Measurements from ENCODE around the gene RPUSD3. TPM values are rescaled to one million over a fixed set of nuclear protein-coding genes. Genes with fewer than 3 reads are reported as not detected.

The RPUSD3 gene
- total RNA-seq, 1 experiment from 2014 or later: 31.3 TPM

DNA sequence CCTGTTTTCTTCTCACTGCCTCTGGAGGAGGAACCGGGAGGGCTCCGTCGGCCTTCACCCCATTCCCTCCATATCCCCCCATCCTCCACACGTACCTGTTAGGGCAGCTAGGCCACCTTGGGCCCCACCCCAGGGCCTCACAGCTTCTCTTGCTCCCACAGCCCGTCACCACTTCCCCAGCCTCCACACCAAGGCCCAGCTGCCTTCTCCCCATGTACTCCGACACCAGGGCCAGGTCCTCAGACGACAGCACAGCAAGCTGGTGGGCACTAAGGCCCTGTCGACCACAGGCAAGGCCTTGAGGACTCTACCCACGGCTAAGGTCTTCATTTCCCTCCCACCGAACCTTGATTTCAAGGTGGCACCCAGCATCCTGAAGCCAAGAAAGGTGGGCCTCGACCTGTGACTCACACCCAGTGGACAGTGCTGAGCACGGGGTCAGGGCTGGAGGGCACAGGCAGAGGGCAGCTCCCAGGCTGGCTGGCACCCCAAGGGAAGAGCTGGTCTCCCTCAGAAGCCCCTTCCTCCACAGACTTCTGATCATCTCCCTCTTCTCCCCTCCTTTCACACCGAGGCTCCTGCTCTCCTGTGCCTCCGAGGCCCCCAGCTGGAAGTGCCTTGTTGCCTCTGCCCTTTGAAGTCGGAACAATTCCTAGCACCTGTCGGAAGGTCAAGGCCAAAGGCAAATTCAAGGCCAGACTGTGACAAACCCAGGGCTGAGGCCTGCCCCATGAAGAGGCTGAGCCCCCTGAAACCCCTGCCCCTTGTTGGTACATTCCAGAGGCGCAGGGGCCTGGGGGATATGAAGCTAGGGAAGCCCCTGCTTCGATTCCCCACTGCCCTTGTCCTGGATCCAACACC, 9.1 kb downstream of the RPUSD3 start:
- no peak for DNase-seq (ENCODE audit: low read depth)

DNA sequence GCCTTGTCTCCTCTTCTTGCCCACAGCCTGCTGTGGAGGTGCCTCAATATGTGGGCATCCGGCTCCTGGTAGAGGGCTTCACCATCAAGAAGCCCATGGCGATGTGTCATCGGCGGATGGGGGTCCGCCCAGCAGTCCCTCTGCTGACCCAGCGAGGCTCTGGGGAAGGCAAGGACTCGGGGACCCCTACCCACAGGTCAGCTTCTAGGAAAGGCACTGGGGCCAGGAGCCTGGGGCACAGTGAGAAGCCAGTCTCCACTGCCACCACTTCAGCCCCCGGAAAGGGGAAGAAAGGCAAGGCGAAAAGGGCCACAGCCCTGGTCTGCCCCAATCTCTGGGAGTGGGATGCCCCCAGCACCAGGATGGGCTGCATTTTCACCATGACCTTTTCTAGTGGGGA, 10.7 kb downstream of the RPUSD3 start:
- no peak for DNase-seq (ENCODE audit: low read depth)

DNA sequence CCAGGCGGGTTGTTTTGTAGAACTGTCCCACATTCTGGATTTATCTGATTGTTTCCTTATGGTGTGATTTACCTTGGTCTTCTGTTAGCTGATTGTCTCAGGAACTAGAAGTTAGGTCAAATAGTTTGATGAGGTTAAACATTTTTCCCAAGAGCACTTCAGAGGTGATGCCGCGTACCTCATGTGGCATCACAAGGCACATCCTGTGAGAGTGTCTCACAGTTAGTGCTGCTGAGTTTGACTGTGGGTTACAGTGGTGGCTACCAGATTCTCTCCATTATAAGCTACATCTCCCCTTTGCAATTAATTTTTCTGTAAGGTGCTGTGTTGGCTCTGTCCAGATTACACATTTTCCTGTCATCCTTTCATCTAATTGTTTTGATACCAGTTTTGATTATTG, 12.6 kb downstream of the RPUSD3 start:
- no peak for DNase-seq (ENCODE audit: low read depth)

GRCh38 chr3:9828801-9829755, 14.7 kb downstream of the RPUSD3 start:
- DNase-seq (ENCODE audit: low read depth): no peak

DNA sequence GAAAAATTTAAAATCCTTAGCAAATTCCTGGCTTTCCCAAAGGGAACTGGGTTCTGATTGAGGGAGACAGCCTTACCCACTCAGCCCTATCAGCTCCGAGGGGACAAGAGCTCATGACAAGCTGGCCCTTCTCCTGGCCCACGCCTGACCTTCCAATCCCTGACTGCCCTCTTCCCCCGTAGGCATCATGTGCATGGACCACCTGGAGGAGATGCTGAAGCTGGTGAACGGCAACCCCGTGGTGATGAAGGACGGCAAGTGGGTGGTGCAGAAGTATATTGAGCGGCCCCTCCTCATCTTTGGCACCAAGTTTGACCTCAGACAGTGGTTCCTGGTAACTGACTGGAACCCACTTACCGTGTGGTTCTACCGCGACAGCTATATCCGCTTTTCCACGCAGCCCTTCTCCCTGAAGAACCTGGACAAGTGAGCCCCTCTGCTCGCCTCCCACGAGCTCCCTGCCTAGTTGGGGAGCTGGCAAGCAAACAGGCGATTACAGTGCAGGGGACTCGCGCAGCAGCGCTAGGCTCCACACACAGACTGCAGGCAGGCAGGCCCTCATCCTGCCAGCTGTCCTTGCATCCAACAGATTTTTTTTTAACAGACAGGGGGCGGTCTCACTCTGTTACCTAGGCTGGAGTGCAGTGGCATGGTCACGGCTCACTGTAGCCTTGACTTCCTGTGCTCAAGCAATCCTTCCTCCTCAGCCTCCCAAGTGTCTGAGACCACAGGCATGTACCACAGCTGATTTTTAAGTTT, 16.8 kb downstream of the RPUSD3 start:
- peak; percentile 44 for DNase-seq (ENCODE audit: low read depth)

- no peak for DNase-seq (ENCODE audit: low read depth)
These were observed 18.3 kb downstream of the RPUSD3 start for GRCh38 chr3:9825451-9826040.

GRCh38 chr3:9820946-9821345, 22.9 kb downstream of the RPUSD3 start:
- DNase-seq (ENCODE audit: low read depth): no peak

GRCh38 chr3:9820543-9820942, 23.3 kb downstream of the RPUSD3 start:
- no peak for DNase-seq (ENCODE audit: low read depth)

DNA sequence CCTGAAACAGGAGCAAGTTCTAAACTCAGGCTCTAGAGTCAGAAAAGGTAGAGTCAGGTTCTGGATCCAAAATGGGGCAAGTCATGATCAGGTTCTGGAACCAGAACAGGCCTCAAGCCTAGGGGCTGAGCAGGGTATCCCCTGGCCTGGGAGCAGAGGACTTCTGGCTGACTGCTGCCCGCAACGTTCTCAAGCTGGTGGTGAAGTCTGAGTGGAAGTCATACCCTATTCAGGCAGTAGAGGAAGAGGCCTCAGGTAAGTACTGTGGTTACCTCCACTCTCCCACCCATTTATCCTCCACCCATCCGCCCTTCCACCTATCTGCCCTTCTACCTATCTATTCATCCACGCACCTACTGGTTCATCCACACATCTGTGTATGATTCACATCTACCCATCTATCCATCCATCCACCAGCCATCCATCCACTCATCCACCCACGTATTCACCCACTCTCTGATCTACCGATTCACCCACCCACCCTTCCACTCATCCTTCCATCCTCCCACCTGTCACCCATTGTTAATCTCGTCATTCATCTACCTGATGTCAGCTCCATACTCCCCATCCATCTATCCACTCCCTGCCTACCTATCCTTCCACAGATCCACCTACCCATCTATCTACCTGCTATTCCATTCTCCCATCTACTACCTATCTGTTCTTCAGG, 25.0 kb downstream of the RPUSD3 start:
- DNase-seq (ENCODE audit: low read depth): no peak

- no peak for DNase-seq (ENCODE audit: low read depth)
These were observed 26.4 kb downstream of the RPUSD3 start for GRCh38 chr3:9817436-9817835.

- no peak for DNase-seq (ENCODE audit: low read depth)
These were observed 27.8 kb downstream of the RPUSD3 start for GRCh38 chr3:9815986-9816385.

DNA sequence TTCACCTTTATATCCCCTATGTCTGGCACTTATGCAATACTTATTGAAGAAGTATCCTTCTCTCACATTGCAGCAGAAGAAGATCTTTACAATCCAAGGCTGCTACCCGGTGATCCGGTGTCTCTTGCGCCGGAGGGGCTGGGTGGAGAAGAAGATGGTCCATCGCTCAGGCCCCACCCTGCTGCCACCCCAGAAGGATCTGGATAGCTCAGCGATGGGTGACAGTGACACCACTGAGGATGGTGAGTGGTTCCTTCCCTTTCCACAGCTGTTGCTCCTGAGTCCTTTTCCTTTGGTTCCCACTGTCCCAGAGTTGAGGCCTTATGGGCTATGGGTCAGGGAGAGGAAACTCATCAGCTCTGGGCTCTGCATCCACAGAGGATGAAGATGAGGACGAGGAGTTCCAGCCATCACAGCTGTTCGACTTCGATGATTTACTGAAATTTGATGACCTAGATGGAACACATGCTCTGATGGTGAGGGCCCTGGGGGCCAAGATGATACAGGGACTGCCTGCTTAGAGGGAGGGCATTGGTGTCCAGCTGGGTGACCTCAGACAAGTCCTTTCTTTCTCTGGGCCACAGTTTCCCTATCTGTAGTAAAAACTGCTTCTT, 30.8 kb downstream of the RPUSD3 start:
- DNase-seq (ENCODE audit: low read depth): no peak

DNA sequence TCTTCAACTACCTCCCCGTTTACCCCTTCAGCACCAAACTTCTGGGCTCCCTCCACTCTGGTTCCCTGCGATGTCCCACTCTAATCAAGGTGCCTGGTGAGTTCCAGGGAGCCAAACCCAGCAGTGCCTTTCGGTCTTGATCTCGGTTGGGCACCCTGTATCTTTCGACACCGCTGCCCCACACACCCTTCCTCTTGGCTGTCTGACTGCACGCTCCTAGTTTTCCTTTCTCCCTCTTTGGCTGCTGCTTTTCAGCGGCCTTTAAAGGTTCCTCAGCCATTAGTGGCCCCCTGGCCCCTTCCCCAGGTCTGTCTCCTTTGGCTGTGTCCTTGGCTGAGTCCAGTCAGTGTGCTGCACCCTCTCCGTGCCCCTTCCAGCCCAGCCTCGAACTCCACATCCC, 33.0 kb downstream of the RPUSD3 start:
- no peak for DNase-seq (ENCODE audit: low read depth)

- no peak for DNase-seq (ENCODE audit: low read depth)
These were observed 33.4 kb downstream of the RPUSD3 start for GRCh38 chr3:9810433-9810770.

- DNase-seq (ENCODE audit: low read depth): peak; percentile 65
These were observed 34.0 kb downstream of the RPUSD3 start, which contains the start of gene TTLL3 for GRCh38 chr3:9809615-9810432. Gene TTLL3 (plus strand): TSS chr3:9810262. CDS start chr3:9810662, 400 bp downstream.

DNA sequence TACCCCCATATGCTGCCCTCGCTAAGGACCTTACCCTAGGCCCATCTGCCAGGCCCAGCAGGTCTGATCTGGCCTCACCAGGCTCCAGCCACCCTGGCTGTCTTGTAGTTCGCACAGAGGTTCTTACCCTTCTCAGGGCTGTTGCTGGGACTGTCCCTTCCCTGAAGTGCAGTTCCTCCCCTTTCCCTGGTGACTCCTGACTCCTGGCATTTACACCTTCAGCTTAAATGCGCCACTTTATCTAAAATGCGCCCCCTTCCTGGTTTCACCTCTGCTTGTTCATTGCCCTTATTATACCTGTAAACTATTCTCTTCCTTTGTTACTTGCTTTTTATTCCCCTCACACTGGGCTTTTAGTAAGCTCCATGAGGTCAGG, 34.6 kb downstream of the RPUSD3 start:
- no peak for DNase-seq (ENCODE audit: low read depth)

DNA sequence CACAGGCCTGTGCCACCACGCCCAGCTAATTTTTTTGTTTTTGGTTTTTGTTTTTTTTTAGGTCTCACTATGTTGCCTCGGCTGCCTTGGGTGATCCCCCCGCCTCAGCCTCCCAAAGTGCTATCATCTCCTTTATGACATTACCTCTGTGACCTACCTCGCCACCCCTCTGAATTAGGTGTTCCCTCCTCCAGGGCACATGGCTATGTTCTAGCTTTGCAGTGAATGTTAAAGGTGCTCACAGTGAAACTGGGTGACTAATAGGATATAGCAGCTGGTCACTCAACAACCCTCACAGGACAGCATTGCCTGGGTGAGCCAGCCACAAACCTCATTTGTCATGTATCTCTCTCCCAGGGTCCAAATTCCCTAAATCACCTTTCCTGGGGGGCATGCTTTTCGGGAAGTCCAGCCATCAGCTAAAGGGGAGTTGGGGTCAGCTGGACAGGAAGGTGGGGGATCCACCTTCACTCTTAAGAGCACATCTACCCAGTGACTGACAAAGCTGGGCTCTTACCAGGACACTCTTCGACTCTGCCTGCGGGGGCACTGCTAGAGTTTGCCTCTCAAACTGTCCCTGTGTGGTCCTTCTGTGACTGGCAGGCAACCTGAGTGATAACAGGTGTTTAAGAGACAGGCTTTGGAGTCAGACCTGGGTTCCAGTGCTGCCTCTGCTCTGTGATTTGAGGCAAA, 35.3 kb downstream of the RPUSD3 start:
- peak; percentile 32 for DNase-seq (ENCODE audit: low read depth)

DNA sequence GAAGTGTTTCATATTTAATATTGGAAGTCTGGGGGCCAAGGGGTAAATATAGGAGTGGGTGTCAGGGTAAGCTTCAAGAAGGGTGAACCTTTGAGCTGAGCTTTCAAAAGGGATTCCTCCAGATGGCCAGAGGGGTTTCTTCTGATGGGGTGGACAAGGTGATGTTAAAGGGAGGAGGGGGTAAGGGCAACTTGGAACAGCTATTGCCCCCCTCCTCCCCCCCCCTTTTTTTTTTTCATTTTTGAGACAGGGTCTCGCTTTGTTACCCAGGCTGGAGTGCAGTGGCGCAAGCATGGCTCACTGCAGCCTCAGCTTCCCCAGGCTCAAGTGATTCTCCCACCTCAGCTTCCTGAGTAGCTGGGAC, 35.8 kb downstream of the RPUSD3 start:
- DNase-seq (ENCODE audit: low read depth): no peak
